Transverse colon (tissue), 4 donors: ENCODE data around the gene PAN3. TPM values are rescaled to one million over a fixed set of nuclear protein-coding genes. Genes with fewer than 3 reads are reported as not detected.

Experiments used
- DNase-seq: peaks from one replicate; pipeline ENCODE4 v3.0.0-alpha.2; 2019
- H3K27ac ChIP-seq, 4 donors: fragments of 200-600 bp; sonication (generic); 2 replicates each; pipeline ENCODE4 v1.5.1; 2016 to 2018; ENCODE audit warnings: inconsistent platforms in 4 of 4
- H3K27me3 ChIP-seq: fragments of 200-600 bp; sonication (generic); 2 replicates; pipeline ENCODE4 v1.5.1; 2017; ENCODE audit warnings: inconsistent platforms
- H3K36me3 ChIP-seq, 4 donors: fragments of 200-600 bp; sonication (generic); 2 replicates each; pipeline ENCODE4 v1.5.1; 2017 to 2019; ENCODE audit warnings: inconsistent platforms in 4 of 4
- H3K4me1 ChIP-seq, 4 donors: fragments of 200-600 bp; sonication (generic); 2 replicates each; pipeline ENCODE4 v1.5.1; 2017 to 2020; ENCODE audit warnings: inconsistent platforms in 4 of 4
- H3K4me3 ChIP-seq, 4 donors: fragments of 200-600 bp; sonication (generic); 1 replicate in 1 of 4; 2 replicates in 3 of 4; pipeline versions ENCODE4 v1.5.1 to v1.6.1; 2017 to 2019; ENCODE audit warnings: inconsistent platforms in 4 of 4
- H3K9me3 ChIP-seq, 2 donors: fragments of 200-600 bp; sonication (generic); 2 replicates each; pipeline ENCODE4 v1.5.1; 2017 to 2019; ENCODE audit warnings: inconsistent platforms in 2 of 2
- CTCF ChIP-seq, 5 experiments: fragments of 200-600 bp in 3 of 5; fragments of 450-650 bp in 2 of 5; sonication (generic) in 3 of 5; IDR thresholded peaks; 1 replicate in 2 of 5; 2 replicates in 3 of 5; pipeline ENCODE4 v1.5.1; 2016 to 2017; ENCODE audit warnings: antibody characterized with exemption in 5 of 5, inconsistent platforms in 3 of 5, mild to moderate bottlenecking in 2 of 5, moderate library complexity in 1 of 5
- EP300 ChIP-seq: sonication (generic); formaldehyde crosslinking; IDR thresholded peaks from one replicate; pipeline ENCODE4 v1.6.1; 2017; ENCODE audit warnings: antibody characterized with exemption, low read depth
- POLR2A ChIP-seq: fragments of 450-650 bp; IDR thresholded peaks from one replicate; pipeline ENCODE4 v1.6.1; 2016; ENCODE audit warnings: antibody characterized with exemption, mild to moderate bottlenecking, moderate library complexity
- POLR2AphosphoS5 ChIP-seq, 3 donors: sonication (generic); formaldehyde crosslinking; IDR thresholded peaks; one replicate each; pipeline ENCODE4 v1.6.1; 2016; ENCODE audit warnings: antibody characterized with exemption in 3 of 3
- WGBS, 2 donors: methylation state at CpG; one replicate each; pipeline ENCODE4 v1.1.5; 2018; ENCODE audit warnings: low coverage in 1 of 2; 5-methylcytosine and 5-hydroxymethylcytosine counted together
- in situ Hi-C, 4 donors: fragments of 200-750 bp; cut with MboI; loops; one replicate each; pipeline versions ENCODE4 v1.15.0 to v1.15.1; 2017; ENCODE audit warnings: low sequenced_read_pairs in 3 of 4, low pct_ligation_motif_present in 1 of 4, low pct_unique_long_range_greater_than_20kb in 1 of 4
- intact Hi-C: fragments of 100-400 bp; cut with DNase I; formaldehyde crosslinking; loops from one replicate; pipeline ENCODE4 v1.15.1; 2023; ENCODE audit warnings: low total_unique reads
- total RNA-seq, 4 donors: library from RNA; depleted of rRNA; stranded (reverse); fragments of >200 nt; gene quantifications; one replicate each; pipeline ENCODE4 v1.1.0, GENCODE V29; 2016

Gene PAN3
- total RNA-seq, 4 donors from 2014 or later: 28.3 to 107 (median 46.6) TPM

DNA sequence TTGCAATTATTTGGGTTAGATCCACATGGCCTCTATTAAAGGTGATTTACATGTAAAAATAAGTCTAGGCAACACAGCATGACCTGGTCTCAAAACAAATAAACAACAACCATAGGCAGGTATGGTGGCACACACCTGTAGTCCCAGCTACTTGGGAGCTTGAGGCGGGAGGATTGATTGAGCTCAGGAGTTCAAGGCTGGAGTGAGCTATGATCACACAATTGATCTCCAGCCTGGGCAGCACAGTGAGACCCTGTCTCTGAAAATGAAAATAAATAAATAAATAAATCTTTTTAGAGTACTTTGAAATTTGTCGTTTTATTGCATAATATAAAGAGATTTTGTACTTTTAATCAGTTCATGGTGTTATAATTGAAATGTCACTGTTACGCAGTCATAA lies 93.3 kb downstream of the PAN3 start:
- in situ Hi-C loops (no loop called here), intact Hi-C loops (no loop called here)
- Histone ChIP-seq H3K4me3 (no peak overlapping the region), H3K36me3 (peaks cover 0 to 6% (median 2%) of the 10 kb centered on the region in 4 donors), H3K4me1 (no peaks in the 10 kb centered on the region), H3K27ac (no peak overlapping the region), H3K27me3 (no peaks in the 10 kb centered on the region), H3K9me3 (no peaks in the 10 kb centered on the region)
- WGBS, 2 donors: 97 to 100% methylated on average over 3 of the region's 3 CpGs
- DNase-seq: no peak
- TF ChIP-seq EP300 (no peak), POLR2AphosphoS5 (IDR thresholded peaks at IDR 0.05) (no peak), CTCF (IDR thresholded peaks at IDR 0.05) (no peak), POLR2A (no peak)

DNA sequence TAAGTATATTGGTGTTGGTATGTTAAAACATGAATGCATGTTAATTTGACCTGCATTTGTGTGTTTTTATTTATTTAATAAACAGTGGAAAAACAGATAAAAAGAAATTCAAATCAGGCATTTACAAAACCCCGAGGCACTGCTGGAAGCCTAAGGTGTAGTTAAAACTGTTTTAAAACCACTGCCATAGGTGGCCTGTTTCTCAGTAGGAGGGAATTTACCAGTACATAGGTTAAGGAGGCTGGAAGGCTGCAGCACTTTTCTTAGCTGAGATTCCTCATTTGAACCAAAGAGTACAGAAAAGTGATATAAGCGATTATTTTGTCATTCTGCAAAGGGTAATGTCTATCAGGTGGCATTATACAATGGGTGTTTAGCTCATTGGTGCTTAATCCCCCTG lies 99.6 kb downstream of the PAN3 start:
- H3K36me3 ChIP-seq: peaks cover 0 to 4% (median 2%) of the 10 kb centered on the region in 4 donors
- no peaks in the 10 kb centered on the region for H3K4me1 ChIP-seq
- no peak for TF ChIP-seq CTCF (IDR thresholded peaks at IDR 0.05)
- TF ChIP-seq EP300: no peak
- no peak for TF ChIP-seq POLR2A
- TF ChIP-seq POLR2AphosphoS5 (IDR thresholded peaks at IDR 0.05): no peak
- 83 to 98% methylated on average over 1 to 2 of the region's 2 CpGs for WGBS, 2 donors
- H3K27ac ChIP-seq: no peak overlapping the region
- no peaks in the 10 kb centered on the region for H3K27me3 ChIP-seq
- intact Hi-C loops: no loop called here
- H3K9me3 ChIP-seq: no peaks in the 10 kb centered on the region
- H3K4me3 ChIP-seq: no peak overlapping the region
- in situ Hi-C loops: no loop called here
- DNase-seq: no peak

DNA sequence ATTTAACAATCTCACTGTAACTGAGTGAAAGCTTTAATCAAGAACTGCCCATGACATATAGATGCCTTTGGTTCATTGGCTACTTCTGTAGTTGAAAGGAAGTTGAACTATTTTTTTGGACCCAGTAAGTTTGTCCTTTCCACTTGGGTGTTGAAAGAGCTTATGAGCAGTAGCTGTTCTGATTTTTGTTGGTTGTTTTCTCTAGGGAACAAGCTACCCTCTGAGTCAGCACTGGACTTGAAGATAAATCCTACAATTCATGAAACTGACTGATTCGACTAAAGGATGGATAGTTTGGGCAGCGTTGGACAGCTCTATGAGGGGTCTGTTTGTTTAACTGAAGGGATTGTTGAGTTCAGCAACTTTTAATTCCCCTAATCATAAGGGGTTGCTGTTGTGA lies 101.0 kb downstream of the PAN3 start:
- H3K4me3 ChIP-seq: no peak overlapping the region
- H3K27ac ChIP-seq: no peak overlapping the region
- 73 to 77% methylated on average over 2 of the region's 2 CpGs for WGBS, 2 donors
- H3K36me3 ChIP-seq: peaks cover 0 to 14% (median 2%) of the 10 kb centered on the region in 4 donors
- no peaks in the 10 kb centered on the region for H3K9me3 ChIP-seq
- H3K4me1 ChIP-seq: no peaks in the 10 kb centered on the region
- TF ChIP-seq CTCF (IDR thresholded peaks at IDR 0.05) (no peak), POLR2A (no peak), EP300 (no peak), POLR2AphosphoS5 (IDR thresholded peaks at IDR 0.05) (no peak)
- H3K27me3 ChIP-seq: no peaks in the 10 kb centered on the region
- no peak for DNase-seq
- intact Hi-C loops (no loop called here), in situ Hi-C loops (no loop called here)

DNA sequence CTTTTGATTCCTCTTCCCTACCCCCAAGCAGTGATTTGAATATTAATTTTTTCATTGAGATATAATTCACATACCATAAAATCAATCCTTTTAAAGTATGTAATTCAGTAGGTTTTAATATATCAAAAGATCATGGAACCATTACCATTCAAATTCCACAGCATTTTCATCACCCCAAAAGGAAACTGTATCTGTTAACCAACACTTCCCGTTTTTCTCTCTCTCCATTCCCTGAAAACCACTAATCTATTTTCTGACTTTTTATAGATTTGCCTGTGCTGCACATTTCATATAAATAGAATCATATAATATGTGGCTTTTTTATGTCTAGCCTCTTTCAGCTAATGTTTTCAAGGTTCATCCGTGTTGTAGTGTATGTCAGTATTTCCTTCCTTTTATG lies 107.1 kb downstream of the PAN3 start:
- intact Hi-C loops: no loop called here
- DNase-seq: no peak
- Histone ChIP-seq H3K27me3 (no peaks in the 10 kb centered on the region), H3K36me3 (peaks cover 0 to 14% (median 0%) of the 10 kb centered on the region in 4 donors), H3K9me3 (no peaks in the 10 kb centered on the region), H3K4me3 (no peak overlapping the region), H3K4me1 (peaks cover 0 to 3% (median 0%) of the 10 kb centered on the region in 4 donors), H3K27ac (no peak overlapping the region)
- TF ChIP-seq EP300 (no peak), POLR2AphosphoS5 (IDR thresholded peaks at IDR 0.05) (no peak), POLR2A (no peak), CTCF (IDR thresholded peaks at IDR 0.05) (no peak)
- in situ Hi-C loops: no loop called here
- WGBS, 2 donors: 82 to 88% methylated on average over 2 of the region's 2 CpGs
